Ovary (tissue), 9 donors: ENCODE data around the gene GPN1. TPM values are rescaled to one million over a fixed set of nuclear protein-coding genes. Genes with fewer than 3 reads are reported as not detected.

ENCODE experiments used
- DNase-seq, 5 donors: peaks; one replicate each; pipeline ENCODE4 v3.0.0-alpha.2; 2019 to 2020
- H3K27ac ChIP-seq, 2 donors: fragments of 200-600 bp; one replicate each; pipeline versions ENCODE4 v1.5.1 to v1.8.0; 2019 to 2022
- H3K27me3 ChIP-seq: fragments of 200-600 bp; one replicate; pipeline ENCODE4 v1.8.0; 2022
- H3K36me3 ChIP-seq: fragments of 200-600 bp; sonication (generic); one replicate; pipeline ENCODE4 v1.5.1; 2019
- H3K4me1 ChIP-seq: one replicate; pipeline ENCODE4 v1.8.1; 2013; ENCODE audit warnings: mild to moderate bottlenecking, moderate library complexity; ENCODE audit not compliant: insufficient read depth
- H3K4me3 ChIP-seq: fragments of 200-600 bp; sonication (generic); one replicate; pipeline ENCODE4 v1.5.1; 2017
- H3K9me3 ChIP-seq, 2 donors: fragments of 200-600 bp in 1 of 2; sonication (generic) in 1 of 2; one replicate each; pipeline versions ENCODE4 v1.5.1 to v1.8.1; 2013 to 2019; ENCODE audit warnings: mild to moderate bottlenecking in 1 of 2, moderate library complexity in 1 of 2
- CTCF ChIP-seq, 3 donors: fragments of 450-650 bp in 2 of 3; fragments of 200-600 bp in 1 of 3; IDR thresholded peaks; one replicate each; pipeline versions ENCODE4 v1.5.1 to v1.8.0; 2016 to 2022; ENCODE audit warnings: antibody characterized with exemption in 3 of 3, mild to moderate bottlenecking in 1 of 3
- EP300 ChIP-seq: sonication (generic); formaldehyde crosslinking; IDR thresholded peaks from one replicate; pipeline ENCODE4 v1.6.1; 2017; ENCODE audit warnings: antibody characterized with exemption
- POLR2A ChIP-seq: fragments of 450-650 bp; IDR thresholded peaks from one replicate; pipeline ENCODE4 v1.6.1; 2017; ENCODE audit warnings: antibody characterized with exemption, mild to moderate bottlenecking, moderate library complexity
- WGBS, 3 donors: extraction: QIAGEN DNeasy Blood & Tissue Kit in 1 of 3; methylation state at CpG; one replicate each; pipeline versions ENCODE4 v1.1.5 to v1.1.7; 2013 to 2017; 5-methylcytosine and 5-hydroxymethylcytosine counted together
- intact Hi-C, 4 donors: fragments of 100-400 bp; cut with DNase I; formaldehyde crosslinking; loops; one replicate each; pipeline versions ENCODE4 v1.11.0 to v1.15.1; 2022 to 2023
- polyA plus RNA-seq, 2 donors: library from polyadenylated mRNA; stranded (reverse); fragments of 200-250 nt in 1 of 2; fragments of 350-450 nt in 1 of 2; fragmentation: Illumina TruSeq in 1 of 2; extraction: RNeasy Lipid Tissue Mini Kit (QIAGEN cat#74804) in 1 of 2; gene quantifications; one replicate each; pipeline ENCODE4 v1.2.3, GENCODE V29; 2013 to 2014
- total RNA-seq, 7 donors: library from RNA; depleted of rRNA in 2 of 7; stranded (reverse); fragments of >200 nt in 2 of 7; fragmentation: NEBNext Ultra II Directional in 3 of 7; extraction: Animal tissue kit (Norgen Biotek cat#: 25700) in 3 of 7; gene quantifications; one replicate each; pipeline versions ENCODE4 v1.1.0 to v1.2.4, GENCODE V29; 2016 to 2023
- donor health status: DM: no; HTN: no; CAD: no; lungs with moderate emphysema.
- donor health status: DM: no; HTN: no; CAD: no.
- donor health status: Bipolar disorder and iron deficiency.
- donor health status: DM: yes; HTN: yes; CAD: no.
- donor health status: DM: no; HTN: no; CAD: no.
- donor health status: DM: yes; HTN: yes; CAD: no.

GPN1 gene
- total and polyA plus RNA-seq, 9 donors: 15.1 to 48.3 (median 21.4) TPM

- no peak for TF ChIP-seq EP300
- TF ChIP-seq CTCF (IDR thresholded peaks at IDR 0.05): no peak
- no peak for TF ChIP-seq POLR2A
- H3K4me3 ChIP-seq: no peak overlapping the region
- H3K4me1 ChIP-seq: peaks cover 10% of the 10 kb centered on the region
- intact Hi-C loops: no loop called here
- H3K9me3 ChIP-seq: no peaks in the 10 kb centered on the region
- 70 to 85% (median 76%) methylated on average over 1 of the region's 1 CpG for whole genome bisulfite sequencing, 3 donors
- no peaks in the 10 kb centered on the region for H3K36me3 ChIP-seq
- no peak overlapping the region for H3K27ac ChIP-seq
- DNase-seq: no peak
- H3K27me3 ChIP-seq: no peaks in the 10 kb centered on the region
These were observed 38.6 kb downstream of the GPN1 start for GRCh38 chr2:27667446-27667845.

GRCh38 chr2:27671235-27671634, 42.4 kb downstream of the GPN1 start:
- DNase-seq: no peak
- no peaks in the 10 kb centered on the region for H3K9me3 ChIP-seq
- H3K36me3 ChIP-seq: no peaks in the 10 kb centered on the region
- 92 to 93% (median 93%) methylated on average over 4 of the region's 4 CpGs for WGBS, 3 donors
- H3K4me1 ChIP-seq: no peaks in the 10 kb centered on the region
- no peaks in the 10 kb centered on the region for H3K27me3 ChIP-seq
- TF ChIP-seq POLR2A (no peak), CTCF (IDR thresholded peaks at IDR 0.05) (no peak), EP300 (no peak)
- no peak overlapping the region for H3K27ac ChIP-seq
- intact Hi-C loops: no loop called here
- no peak overlapping the region for H3K4me3 ChIP-seq

GRCh38 chr2:27672723-27673486, 44.1 kb downstream of the GPN1 start:
- Histone ChIP-seq H3K36me3 (no peaks in the 10 kb centered on the region), H3K4me3 (no peak overlapping the region)
- intact Hi-C loops: no loop called here

GRCh38 chr2:27680571-27680970, 51.7 kb downstream of the GPN1 start:
- 85 to 91% (median 89%) methylated on average over 2 of the region's 2 CpGs for WGBS, 3 donors
- no peak for DNase-seq
- Histone ChIP-seq H3K4me3 (no peak overlapping the region), H3K27me3 (no peaks in the 10 kb centered on the region), H3K9me3 (no peaks in the 10 kb centered on the region), H3K4me1 (no peaks in the 10 kb centered on the region), H3K27ac (no peak overlapping the region), H3K36me3 (no peaks in the 10 kb centered on the region)
- intact Hi-C loops: no loop called here
- no peak for TF ChIP-seq CTCF (IDR thresholded peaks at IDR 0.05)
- no peak for TF ChIP-seq POLR2A
- TF ChIP-seq EP300: no peak

More at GRCh38 chr2:27672723-27673486, 44.1 kb downstream of the GPN1 start:
- TF ChIP-seq EP300 (no peak), CTCF (IDR thresholded peaks at IDR 0.05) (no peak), POLR2A (no peak)
- DNase-seq: no peak
- Histone ChIP-seq H3K27ac (no peak overlapping the region), H3K27me3 (no peaks in the 10 kb centered on the region), H3K4me1 (no peaks in the 10 kb centered on the region), H3K9me3 (no peaks in the 10 kb centered on the region)
- WGBS, 3 donors: 78 to 87% (median 82%) methylated on average over 5 of the region's 5 CpGs
